ENCODE data around the gene APOL3. TPM values are rescaled to one million over a fixed set of nuclear protein-coding genes. Genes with fewer than 3 reads are reported as not detected.
"Not testable (repeated sequence)": the region's sequence is repeated elsewhere in the genome, so short reads cannot be mapped to it uniquely, and the experiment has no call there.

APOL3 gene
- total RNA-seq, 1 donor from 2014 or later, result 52.4 TPM

- H3K36me3 Mint-ChIP-seq (ENCODE audit: low read depth), result peaks cover 52% of the 10 kb centered on the region
- H3K4me1 Mint-ChIP-seq (ENCODE audit: low read depth), result peaks cover 57% of the 10 kb centered on the region
- no peak for DNase-seq (ENCODE audit: low spot score)
- no peaks in the 10 kb centered on the region for H3K27me3 Mint-ChIP-seq (ENCODE audit: insufficient read depth)
- H3K27ac Mint-ChIP-seq, result peak overlapping the region; percentile 40
- H3K9me3 Mint-ChIP-seq, result peaks cover 9% of the 10 kb centered on the region
- H3K4me3 Mint-ChIP-seq, result no peak overlapping the region
- intact Hi-C loops (cut with micrococcal nuclease), result no loop called here
These were observed 9.5 kb downstream of the APOL3 start for GRCh38 chr22:36151006-36151595.

- H3K4me1 Mint-ChIP-seq (ENCODE audit: low read depth), result peaks cover 46% of the 10 kb centered on the region
- DNase-seq (ENCODE audit: low spot score), result no peak
These were observed 11.1 kb downstream of the APOL3 start for GRCh38 chr22:36149441-36149840.

GRCh38 chr22:36148411-36148810, 12.1 kb downstream of the APOL3 start:
- Mint-ChIP-seq H3K4me3 (no peak overlapping the region), H3K36me3 (ENCODE audit: low read depth) (peaks cover 47% of the 10 kb centered on the region), H3K4me1 (ENCODE audit: low read depth) (peaks cover 36% of the 10 kb centered on the region), H3K27me3 (ENCODE audit: insufficient read depth) (no peaks in the 10 kb centered on the region), H3K27ac (no peak overlapping the region), H3K9me3 (peaks cover 9% of the 10 kb centered on the region)
- DNase-seq (ENCODE audit: low spot score), result no peak
- intact Hi-C loops (cut with micrococcal nuclease), result no loop called here

More at GRCh38 chr22:36149441-36149840, 11.1 kb downstream of the APOL3 start:
- Mint-ChIP-seq H3K4me3 (no peak overlapping the region), H3K36me3 (ENCODE audit: low read depth) (peaks cover 51% of the 10 kb centered on the region), H3K9me3 (peaks cover 9% of the 10 kb centered on the region), H3K27me3 (ENCODE audit: insufficient read depth) (no peaks in the 10 kb centered on the region), H3K27ac (peak overlapping the region; percentile 18)
- intact Hi-C loops (cut with micrococcal nuclease), result no loop called here

GRCh38 chr22:36147196-36147791, 13.3 kb downstream of the APOL3 start:
- DNase-seq (ENCODE audit: low spot score), result no peak
- Mint-ChIP-seq H3K36me3 (ENCODE audit: low read depth) (peaks cover 54% of the 10 kb centered on the region), H3K9me3 (peaks cover 7% of the 10 kb centered on the region), H3K4me3 (no peak overlapping the region), H3K27ac (no peak overlapping the region), H3K4me1 (ENCODE audit: low read depth) (peaks cover 33% of the 10 kb centered on the region), H3K27me3 (ENCODE audit: insufficient read depth) (no peaks in the 10 kb centered on the region)
- intact Hi-C loops (cut with micrococcal nuclease), result no loop called here

- no peak overlapping the region for H3K4me3 Mint-ChIP-seq
- intact Hi-C loops (cut with micrococcal nuclease), result loop anchor here (1.0 kb wide), 1 partner anchor 34 kb away; no protein-coding TSS in a partner anchor
- H3K27ac Mint-ChIP-seq, result peak overlapping the region; percentile 68
- H3K27me3 Mint-ChIP-seq (ENCODE audit: insufficient read depth), result no peaks in the 10 kb centered on the region
- peaks cover 51% of the 10 kb centered on the region for H3K36me3 Mint-ChIP-seq (ENCODE audit: low read depth)
- peaks cover 18% of the 10 kb centered on the region for H3K4me1 Mint-ChIP-seq (ENCODE audit: low read depth)
- no peaks in the 10 kb centered on the region for H3K9me3 Mint-ChIP-seq
- no peak for DNase-seq (ENCODE audit: low spot score)
These were observed 14.7 kb downstream of the APOL3 start for GRCh38 chr22:36145881-36146280.

GRCh38 chr22:36144886-36145541, 15.5 kb downstream of the APOL3 start:
- intact Hi-C loops (cut with micrococcal nuclease), result loop anchor here (1.0 kb wide), 1 partner anchor 35 kb away; no protein-coding TSS in a partner anchor
- no peak for DNase-seq (ENCODE audit: low spot score)
- H3K27me3 Mint-ChIP-seq (ENCODE audit: insufficient read depth), result no peaks in the 10 kb centered on the region
- H3K9me3 Mint-ChIP-seq, result no peaks in the 10 kb centered on the region
- no peak overlapping the region for H3K4me3 Mint-ChIP-seq
- peaks cover 50% of the 10 kb centered on the region for H3K36me3 Mint-ChIP-seq (ENCODE audit: low read depth)
- peaks cover 10% of the 10 kb centered on the region for H3K4me1 Mint-ChIP-seq (ENCODE audit: low read depth)
- H3K27ac Mint-ChIP-seq, result peak overlapping the region; percentile 5

GRCh38 chr22:36143956-36144355, 16.6 kb downstream of the APOL3 start:
- peaks cover 50% of the 10 kb centered on the region for H3K36me3 Mint-ChIP-seq (ENCODE audit: low read depth)
- no peak overlapping the region for H3K4me3 Mint-ChIP-seq
- intact Hi-C loops (cut with micrococcal nuclease), result no loop called here
- H3K4me1 Mint-ChIP-seq (ENCODE audit: low read depth), result peaks cover 5% of the 10 kb centered on the region
- no peaks in the 10 kb centered on the region for H3K9me3 Mint-ChIP-seq
- no peak overlapping the region for H3K27ac Mint-ChIP-seq
- DNase-seq (ENCODE audit: low spot score), result no peak
- H3K27me3 Mint-ChIP-seq (ENCODE audit: insufficient read depth), result no peaks in the 10 kb centered on the region

- Mint-ChIP-seq H3K4me3 (no peak overlapping the region), H3K4me1 (ENCODE audit: low read depth) (peaks cover 5% of the 10 kb centered on the region), H3K27me3 (ENCODE audit: insufficient read depth) (no peaks in the 10 kb centered on the region), H3K27ac (peak overlapping the region; percentile 61), H3K36me3 (ENCODE audit: low read depth) (peaks cover 49% of the 10 kb centered on the region), H3K9me3 (no peaks in the 10 kb centered on the region)
- intact Hi-C loops (cut with micrococcal nuclease), result no loop called here
- no peak for DNase-seq (ENCODE audit: low spot score)
These were observed 17.3 kb downstream of the APOL3 start for GRCh38 chr22:36143066-36143815.

- no peak overlapping the region for H3K27ac Mint-ChIP-seq
- no peaks in the 10 kb centered on the region for H3K27me3 Mint-ChIP-seq (ENCODE audit: insufficient read depth)
- intact Hi-C loops (cut with micrococcal nuclease), result no loop called here
- H3K4me3 Mint-ChIP-seq, result no peak overlapping the region
- peaks cover 45% of the 10 kb centered on the region for H3K36me3 Mint-ChIP-seq (ENCODE audit: low read depth)
- H3K4me1 Mint-ChIP-seq (ENCODE audit: low read depth), result peaks cover 5% of the 10 kb centered on the region
- DNase-seq (ENCODE audit: low spot score), result no peak
- H3K9me3 Mint-ChIP-seq, result no peaks in the 10 kb centered on the region
These were observed 19.1 kb downstream of the APOL3 start for GRCh38 chr22:36141481-36141880.

GRCh38 chr22:36138709-36139108, 21.8 kb downstream of the APOL3 start:
- intact Hi-C loops (cut with micrococcal nuclease); H3K9me3 Mint-ChIP-seq; H3K27me3 Mint-ChIP-seq (ENCODE audit: insufficient read depth); H3K4me1 Mint-ChIP-seq (ENCODE audit: low read depth); DNase-seq (ENCODE audit: low spot score); H3K27ac Mint-ChIP-seq; H3K4me3 Mint-ChIP-seq: not testable (repeated sequence)
- H3K36me3 Mint-ChIP-seq (ENCODE audit: low read depth), result peaks cover 31% of the 10 kb centered on the region

GRCh38 chr22:36136988-36137387, 23.6 kb downstream of the APOL3 start:
- H3K27me3 Mint-ChIP-seq (ENCODE audit: insufficient read depth), result peaks cover under 1% of the 10 kb centered on the region
- peaks cover 16% of the 10 kb centered on the region for H3K36me3 Mint-ChIP-seq (ENCODE audit: low read depth)

GRCh38 chr22:36136475-36136874, 24.1 kb downstream of the APOL3 start:
- intact Hi-C loops (cut with micrococcal nuclease), result no loop called here
- Mint-ChIP-seq H3K4me3 (no peak overlapping the region), H3K36me3 (ENCODE audit: low read depth) (peaks cover 14% of the 10 kb centered on the region), H3K9me3 (no peaks in the 10 kb centered on the region), H3K27me3 (ENCODE audit: insufficient read depth) (peaks cover 3% of the 10 kb centered on the region), H3K27ac (no peak overlapping the region), H3K4me1 (ENCODE audit: low read depth) (peaks cover 12% of the 10 kb centered on the region)
- DNase-seq (ENCODE audit: low spot score), result no peak

More at GRCh38 chr22:36136988-36137387, 23.6 kb downstream of the APOL3 start:
- no peak overlapping the region for H3K27ac Mint-ChIP-seq
- no peaks in the 10 kb centered on the region for H3K9me3 Mint-ChIP-seq
- no peak for DNase-seq (ENCODE audit: low spot score)
- H3K4me1 Mint-ChIP-seq (ENCODE audit: low read depth), result peaks cover 12% of the 10 kb centered on the region
- intact Hi-C loops (cut with micrococcal nuclease), result no loop called here
- H3K4me3 Mint-ChIP-seq, result no peak overlapping the region

All from activated T-helper 1 cell treated with anti-CD3 and anti-CD28 coated beads, Interleukin-12 subunit alpha, Interleukin-12 subunit beta, Interleukin-2, Interleukin-4 antibody, amounts not matched to agents 30 ng/mL and 10 ng/mL and 1 ng/mL, durations not matched to agents 14 hours and 24 hours and 36 hours (primary cell).